IPS-15b (cell line): ENCODE results near the gene MYMX.

Experiments used
- H3K27me3 ChIP-seq: one replicate; pipeline ENCODE4 v1.6.1; 2013; ENCODE audit warnings: low read length; ENCODE audit not compliant: control insufficient read depth, insufficient read depth
- H3K36me3 ChIP-seq: one replicate; pipeline ENCODE4 v1.6.1; 2013; ENCODE audit warnings: low read length; ENCODE audit not compliant: control insufficient read depth, insufficient read depth
- H3K4me1 ChIP-seq: one replicate; pipeline ENCODE4 v1.6.1; 2013; ENCODE audit warnings: mild to moderate bottlenecking, low read length; ENCODE audit not compliant: control insufficient read depth, insufficient read depth
- H3K4me3 ChIP-seq: one replicate; pipeline ENCODE4 v1.5.1; 2013; ENCODE audit warnings: low read depth, low read length
- H3K9ac ChIP-seq: one replicate; pipeline ENCODE4 v1.6.1; 2013; ENCODE audit warnings: low read depth, mild to moderate bottlenecking, low read length
- H3K9me3 ChIP-seq: one replicate; pipeline ENCODE4 v1.6.1; 2013; ENCODE audit warnings: mild to moderate bottlenecking, low read length; ENCODE audit not compliant: control insufficient read depth, insufficient read depth

MYMX gene

GRCh38 chr6:44251576-44252524 is 35.1 kb downstream of the MYMX start:
- no peaks in the 10 kb centered on the region for H3K9me3 ChIP-seq

GRCh38 chr6:44253307-44254101 is 36.8 kb downstream of the MYMX start:
- no peaks in the 10 kb centered on the region for H3K9me3 ChIP-seq
- H3K4me3 ChIP-seq, result no peak overlapping the region
- no peaks in the 10 kb centered on the region for H3K27me3 ChIP-seq
- peaks cover 52% of the 10 kb centered on the region for H3K36me3 ChIP-seq
- H3K9ac ChIP-seq, result no peak overlapping the region
- peaks cover 11% of the 10 kb centered on the region for H3K4me1 ChIP-seq

More at GRCh38 chr6:44251576-44252524, 35.1 kb downstream of the MYMX start:
- Histone ChIP-seq H3K4me3 (no peak overlapping the region), H3K4me1 (peaks cover 11% of the 10 kb centered on the region), H3K9ac (no peak overlapping the region), H3K27me3 (no peaks in the 10 kb centered on the region), H3K36me3 (peaks cover 55% of the 10 kb centered on the region)

DNA sequence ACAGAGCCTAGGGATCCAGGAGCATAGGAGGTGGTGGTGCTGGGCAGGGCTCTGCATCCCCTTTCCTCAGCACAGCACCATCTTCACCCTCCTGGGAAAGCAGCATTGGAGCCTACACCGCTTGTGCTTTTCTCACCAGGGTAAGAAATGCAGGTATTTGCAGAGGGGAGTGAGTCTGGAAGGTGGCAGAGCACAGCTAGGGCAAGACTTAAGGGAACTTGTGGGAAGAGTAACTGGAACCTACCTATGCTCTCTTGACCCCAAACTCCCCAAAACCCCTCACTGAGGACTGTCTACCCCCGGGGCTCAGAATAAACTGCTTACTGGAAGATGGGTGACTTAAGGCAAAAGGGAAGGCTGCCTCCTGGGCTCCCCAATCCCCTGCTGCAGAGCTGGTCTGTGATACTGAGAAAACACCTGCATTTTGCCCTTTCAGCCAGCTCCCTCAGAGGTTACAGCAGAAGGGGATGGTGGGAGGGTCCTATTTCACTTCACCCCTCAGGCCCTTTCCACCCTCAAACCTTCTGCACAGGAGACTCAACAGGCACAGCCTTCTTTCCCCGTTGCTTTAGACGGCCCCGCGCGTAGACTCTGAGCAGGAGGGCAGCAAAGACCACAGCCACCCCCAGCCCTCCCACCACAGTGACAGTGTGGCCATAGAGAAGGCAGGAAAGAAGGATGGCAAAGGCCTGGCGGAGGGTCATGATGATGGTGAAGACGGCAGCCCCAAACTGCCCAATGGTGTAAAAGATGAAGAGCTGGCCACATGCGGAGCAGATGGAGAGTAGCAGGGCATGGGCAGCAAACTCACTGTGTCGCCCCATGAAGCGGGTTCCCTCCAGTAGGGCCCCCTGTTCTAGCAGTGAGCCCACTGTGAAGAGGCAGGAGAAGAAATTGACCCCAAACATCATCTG is 37.7 kb downstream of the MYMX start:
- Histone ChIP-seq H3K36me3 (peaks cover 48% of the 10 kb centered on the region), H3K9me3 (no peaks in the 10 kb centered on the region), H3K4me1 (peaks cover 4% of the 10 kb centered on the region), H3K4me3 (no peak overlapping the region), H3K27me3 (no peaks in the 10 kb centered on the region), H3K9ac (no peak overlapping the region)

DNA sequence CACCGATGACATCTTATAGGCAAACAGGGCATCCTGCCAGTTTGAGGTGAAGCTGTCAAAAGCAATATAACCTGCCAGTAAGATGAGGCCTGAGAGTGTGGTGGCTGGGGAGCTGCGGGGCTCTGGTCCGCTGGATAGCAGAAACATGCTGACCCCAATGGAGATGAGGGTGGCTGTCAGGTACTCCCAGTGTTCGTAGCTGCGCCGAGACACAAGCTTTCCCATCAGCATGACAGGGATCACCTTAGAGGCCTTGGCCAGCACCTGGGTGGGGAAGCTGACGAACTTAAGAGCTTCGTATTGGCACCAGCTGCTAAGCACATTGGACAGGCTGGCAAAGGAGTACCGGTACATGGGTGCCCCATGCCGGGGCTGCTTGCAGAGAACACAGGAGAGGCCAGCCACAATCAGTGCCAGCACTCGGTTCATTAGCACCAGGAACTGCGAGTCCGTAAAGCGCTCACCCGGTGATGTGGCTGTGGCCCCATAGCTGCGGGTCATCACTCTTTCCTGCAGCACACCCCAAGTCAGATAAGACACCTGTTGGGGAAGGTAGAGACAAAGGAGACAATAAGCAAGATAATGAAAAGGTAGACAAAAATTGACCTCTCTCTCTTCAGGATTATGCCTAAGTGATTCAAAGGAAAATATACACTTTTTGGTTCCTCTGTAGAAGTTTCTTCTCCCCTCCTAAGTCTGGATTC is 38.5 kb downstream of the MYMX start:
- Histone ChIP-seq H3K4me1 (peaks cover 2% of the 10 kb centered on the region), H3K4me3 (no peak overlapping the region), H3K36me3 (peaks cover 46% of the 10 kb centered on the region), H3K27me3 (no peaks in the 10 kb centered on the region), H3K9me3 (no peaks in the 10 kb centered on the region), H3K9ac (no peak overlapping the region)

GRCh38 chr6:44255871-44256774 is 39.4 kb downstream of the MYMX start:
- Histone ChIP-seq H3K4me3 (peak overlapping the region; percentile 86), H3K4me1 (no peaks in the 10 kb centered on the region), H3K9me3 (no peaks in the 10 kb centered on the region), H3K27me3 (no peaks in the 10 kb centered on the region), H3K9ac (peak overlapping the region; percentile 82), H3K36me3 (peaks cover 37% of the 10 kb centered on the region)

- peak overlapping the region; percentile 82 for H3K9ac ChIP-seq
- H3K9me3 ChIP-seq, result no peaks in the 10 kb centered on the region
- no peaks in the 10 kb centered on the region for H3K4me1 ChIP-seq
- H3K36me3 ChIP-seq, result peaks cover 32% of the 10 kb centered on the region
- peak overlapping the region; percentile 86 for H3K4me3 ChIP-seq
- H3K27me3 ChIP-seq, result no peaks in the 10 kb centered on the region
Observed at GRCh38 chr6:44256775-44257024, 40.0 kb downstream of the MYMX start.

- H3K9me3 ChIP-seq, result no peaks in the 10 kb centered on the region
- H3K36me3 ChIP-seq, result peaks cover 32% of the 10 kb centered on the region
- H3K9ac ChIP-seq, result peak within 1 kb of the TSS; percentile 82
- peak within 1 kb of the TSS; percentile 86 for H3K4me3 ChIP-seq
- H3K4me1 ChIP-seq, result no peaks in the 10 kb centered on the region
- no peaks in the 10 kb centered on the region for H3K27me3 ChIP-seq
Observed at GRCh38 chr6:44257025-44257752, 40.5 kb downstream of the MYMX start, which contains the start of gene SLC35B2. Gene SLC35B2 (minus strand): TSS chr6:44257528. CDS start chr6:44257410, 118 bp downstream.

- Histone ChIP-seq H3K36me3 (peaks cover 30% of the 10 kb centered on the region), H3K4me3 (peak overlapping the region; percentile 51), H3K9ac (peak overlapping the region; percentile 41), H3K27me3 (no peaks in the 10 kb centered on the region), H3K9me3 (no peaks in the 10 kb centered on the region), H3K4me1 (no peaks in the 10 kb centered on the region)
Observed at GRCh38 chr6:44257753-44258324, 41.1 kb downstream of the MYMX start.

GRCh38 chr6:44258325-44258863 is 41.7 kb downstream of the MYMX start:
- peak overlapping the region; percentile 51 for H3K4me3 ChIP-seq
- H3K4me1 ChIP-seq, result peaks cover 4% of the 10 kb centered on the region
- H3K36me3 ChIP-seq, result peaks cover 25% of the 10 kb centered on the region
- H3K9me3 ChIP-seq, result no peaks in the 10 kb centered on the region
- H3K9ac ChIP-seq, result no peak overlapping the region
- no peaks in the 10 kb centered on the region for H3K27me3 ChIP-seq
